ENCODE measurements around the gene PRKN.

GRCh38 chr6:162493917-162494316 is 233.6 kb downstream of the PRKN start:
- no peak for TF ChIP-seq EZH2 (IDR thresholded peaks at IDR 0.05; ENCODE audit: borderline replicate concordance, low read depth, low read length, severe bottlenecking)
- TF ChIP-seq CTCF (IDR thresholded peaks at IDR 0.05; ENCODE audit: extremely low read depth in 1 of 2, insufficient read depth in 1 of 2, low read depth in 1 of 2, low read length in 2 of 2), result no peak

Measured in endothelial cell of umbilical vein (primary cell).